ENCODE data around the gene FCRLA. TPM values are rescaled to one million over a fixed set of nuclear protein-coding genes. Genes with fewer than 3 reads are reported as not detected.
A peak's percentile ranks its signal among the peaks of the same experiment; 100 is the strongest.

Gene FCRLA
- total and polyA plus RNA-seq, 2 donors, result 0.48 TPM; not detected in 1

DNA sequence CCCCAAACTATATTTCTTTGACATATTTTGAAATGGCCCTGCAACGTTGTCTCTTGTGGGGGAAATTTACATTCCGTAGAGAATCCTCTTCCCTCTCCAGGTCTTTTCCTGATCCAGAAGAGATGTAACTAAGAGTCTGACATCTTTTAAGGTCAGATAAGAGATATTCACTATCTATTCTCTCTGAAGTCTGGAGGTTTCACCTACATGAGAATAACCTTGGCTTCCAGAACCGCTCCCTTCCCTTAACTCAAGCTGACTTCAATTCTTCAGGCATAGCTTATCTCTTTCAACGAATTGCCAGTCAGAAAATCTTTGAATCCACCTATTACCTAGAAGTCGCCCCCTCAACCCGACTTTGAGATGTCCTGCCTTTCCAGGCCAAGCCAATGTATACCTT lies 24.2 kb downstream of the FCRLA start:
- no peaks in the 10 kb centered on the region for H3K36me3 ChIP-seq (ENCODE audit: insufficient read depth)
- no peak overlapping the region for H3K27ac ChIP-seq (ENCODE audit: low read depth)
- WGBS, result 73% methylated on average over 6 of the region's 6 CpGs
- no peaks in the 10 kb centered on the region for H3K4me1 ChIP-seq (ENCODE audit: insufficient read depth)
- no peak overlapping the region for H3K4me3 ChIP-seq (ENCODE audit: low read depth, low read length)
- DNase-seq (ENCODE audit: extremely low spot score), result no peak

DNA sequence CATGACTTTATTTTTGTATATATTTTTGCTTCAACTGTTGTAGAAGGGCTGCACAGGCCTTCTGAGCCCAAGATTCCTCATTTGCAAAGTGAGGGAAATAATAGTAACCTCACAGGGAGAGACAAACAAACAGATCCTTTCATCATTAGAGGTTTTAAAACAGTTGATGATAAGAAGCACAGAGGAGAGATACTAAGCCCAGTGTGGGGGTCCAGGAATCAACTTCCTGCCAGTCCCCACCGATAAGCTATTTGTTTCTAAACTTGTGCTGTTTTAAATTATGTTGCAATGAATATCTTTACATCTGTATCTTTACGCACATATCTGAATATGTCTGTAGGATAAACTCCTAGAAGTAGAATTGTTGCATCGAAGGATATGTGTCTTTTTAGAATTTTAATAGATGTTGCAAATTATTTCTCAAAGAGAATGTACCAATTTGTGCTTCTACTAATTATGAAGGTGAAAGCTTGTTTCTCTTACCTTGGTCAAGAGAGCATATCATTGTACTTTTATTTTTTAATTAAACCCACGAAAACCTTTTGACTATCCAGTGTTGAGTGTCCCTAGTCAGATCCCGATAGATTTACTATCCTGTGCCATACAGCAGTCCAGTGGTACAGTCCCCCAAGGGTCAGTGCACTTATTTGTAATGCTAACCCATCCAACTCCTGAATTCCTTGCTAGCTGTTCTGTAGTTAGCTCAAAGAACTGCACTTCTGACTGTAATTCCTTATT lies 25.1 kb downstream of the FCRLA start:
- H3K36me3 ChIP-seq (ENCODE audit: insufficient read depth), result no peaks in the 10 kb centered on the region
- no peak for DNase-seq (ENCODE audit: extremely low spot score)
- no peak overlapping the region for H3K4me3 ChIP-seq (ENCODE audit: low read depth, low read length)
- WGBS, result 76% methylated on average over 5 of the region's 5 CpGs
- no peaks in the 10 kb centered on the region for H3K4me1 ChIP-seq (ENCODE audit: insufficient read depth)
- H3K27ac ChIP-seq (ENCODE audit: low read depth), result no peak overlapping the region

DNA sequence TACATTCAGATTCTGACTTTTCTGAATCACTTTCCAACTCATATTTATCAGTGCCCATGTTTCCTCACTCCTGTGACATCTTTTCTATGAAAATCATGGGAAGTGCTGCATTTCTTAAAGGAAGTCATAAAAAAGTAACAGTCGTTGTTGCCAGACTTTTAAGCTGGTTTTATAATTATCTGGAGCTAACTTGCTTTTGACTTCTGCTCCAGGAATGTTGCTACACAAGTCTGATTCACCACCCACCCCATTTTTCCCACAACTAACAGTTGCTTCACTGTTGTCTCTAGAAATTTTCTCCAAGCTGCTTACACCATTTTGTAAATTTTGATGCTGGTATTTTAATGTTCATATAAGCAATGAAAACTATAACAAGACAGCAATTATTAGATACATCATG lies 26.5 kb downstream of the FCRLA start:
- H3K4me3 ChIP-seq (ENCODE audit: low read depth, low read length), result no peak overlapping the region
- H3K4me1 ChIP-seq (ENCODE audit: insufficient read depth), result no peaks in the 10 kb centered on the region
- H3K27ac ChIP-seq (ENCODE audit: low read depth), result no peak overlapping the region
- 3% methylated on average over 1 of the region's 1 CpG for WGBS
- H3K36me3 ChIP-seq (ENCODE audit: insufficient read depth), result no peaks in the 10 kb centered on the region
- no peak for DNase-seq (ENCODE audit: extremely low spot score)

DNA sequence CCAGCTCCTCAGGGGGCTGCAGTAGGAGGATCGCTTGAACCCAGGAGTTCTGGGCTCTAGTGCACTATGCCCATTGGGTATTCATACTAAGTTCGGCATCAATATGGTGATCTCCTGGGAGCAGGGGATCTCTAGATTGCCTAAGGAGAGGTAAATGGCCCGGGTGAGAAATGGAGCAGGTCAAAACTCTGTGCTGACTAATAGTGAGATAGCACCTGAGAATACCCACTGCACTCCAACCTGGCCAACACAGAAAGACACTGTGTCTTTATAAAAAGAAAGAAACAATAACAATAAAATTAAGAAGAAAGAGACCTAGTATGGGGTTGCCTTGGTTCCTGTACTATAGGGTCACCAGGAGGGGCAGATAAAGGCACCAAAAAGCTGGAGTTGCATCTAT lies 28.8 kb downstream of the FCRLA start:
- WGBS, result 91% methylated on average over 3 of the region's 3 CpGs
- H3K4me1 ChIP-seq (ENCODE audit: insufficient read depth), result no peaks in the 10 kb centered on the region
- H3K36me3 ChIP-seq (ENCODE audit: insufficient read depth), result no peaks in the 10 kb centered on the region
- no peak for DNase-seq (ENCODE audit: extremely low spot score)
- H3K4me3 ChIP-seq (ENCODE audit: low read depth, low read length), result no peak overlapping the region
- H3K27ac ChIP-seq (ENCODE audit: low read depth), result no peak overlapping the region

DNA sequence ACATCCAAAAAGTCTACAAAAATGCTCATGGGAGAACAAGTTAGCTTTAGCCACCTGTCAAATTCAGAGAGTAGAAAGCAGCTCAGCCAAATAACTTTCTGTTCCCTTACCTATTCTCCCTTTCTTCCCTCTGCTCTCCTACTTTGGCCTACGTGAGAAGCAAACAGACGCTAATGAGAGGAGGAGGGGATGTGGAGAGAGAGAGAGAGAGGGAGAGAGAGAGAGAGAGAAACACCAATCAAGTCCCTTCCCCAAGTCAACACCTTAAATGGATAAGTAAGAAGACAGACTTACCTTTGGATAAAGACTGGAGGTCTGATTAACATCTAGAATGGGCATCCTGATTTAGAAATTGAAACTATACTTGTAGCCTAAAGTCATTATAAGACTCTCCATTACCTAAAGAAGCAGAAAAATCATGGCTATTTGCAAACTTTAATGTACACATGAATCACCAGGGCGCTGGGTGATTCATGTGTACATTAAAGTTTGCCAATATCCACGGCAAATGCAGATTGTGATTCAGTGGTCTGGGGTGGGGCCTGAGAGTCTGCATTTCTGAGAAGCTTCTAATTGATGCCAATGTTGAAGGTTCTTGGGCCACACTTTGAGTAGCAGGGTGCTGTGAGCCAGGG lies 29.4 kb downstream of the FCRLA start:
- Histone ChIP-seq H3K4me3 (ENCODE audit: low read depth, low read length) (no peak overlapping the region), H3K36me3 (ENCODE audit: insufficient read depth) (no peaks in the 10 kb centered on the region), H3K27ac (ENCODE audit: low read depth) (no peak overlapping the region), H3K4me1 (ENCODE audit: insufficient read depth) (no peaks in the 10 kb centered on the region)
- DNase-seq (ENCODE audit: extremely low spot score), result no peak
- 51% methylated on average over 4 of the region's 4 CpGs for WGBS

DNA sequence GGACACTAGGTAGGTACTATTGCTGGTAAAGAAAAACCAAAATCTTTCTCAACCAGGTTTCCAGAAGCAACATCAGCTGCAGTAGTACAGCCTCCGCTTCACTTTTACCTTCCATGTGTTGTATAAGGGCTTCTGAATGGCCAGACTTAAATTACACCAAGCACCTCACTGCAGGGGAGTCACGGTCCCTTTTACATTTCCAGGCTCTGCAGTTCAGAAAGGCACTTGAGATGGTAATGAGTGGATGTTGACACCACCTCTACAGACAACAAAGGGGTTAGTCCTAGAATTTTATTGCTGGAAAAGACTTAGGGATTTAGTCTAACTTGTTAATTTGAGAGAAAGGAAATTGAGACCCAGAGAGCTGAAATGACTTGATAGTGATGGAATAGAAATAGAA lies 30.6 kb downstream of the FCRLA start:
- Histone ChIP-seq H3K27ac (ENCODE audit: low read depth) (no peak overlapping the region), H3K4me1 (ENCODE audit: insufficient read depth) (no peaks in the 10 kb centered on the region), H3K36me3 (ENCODE audit: insufficient read depth) (no peaks in the 10 kb centered on the region), H3K4me3 (ENCODE audit: low read depth, low read length) (no peak overlapping the region)
- 60% methylated on average over 2 of the region's 2 CpGs for whole genome bisulfite sequencing
- DNase-seq (ENCODE audit: extremely low spot score), result no peak

DNA sequence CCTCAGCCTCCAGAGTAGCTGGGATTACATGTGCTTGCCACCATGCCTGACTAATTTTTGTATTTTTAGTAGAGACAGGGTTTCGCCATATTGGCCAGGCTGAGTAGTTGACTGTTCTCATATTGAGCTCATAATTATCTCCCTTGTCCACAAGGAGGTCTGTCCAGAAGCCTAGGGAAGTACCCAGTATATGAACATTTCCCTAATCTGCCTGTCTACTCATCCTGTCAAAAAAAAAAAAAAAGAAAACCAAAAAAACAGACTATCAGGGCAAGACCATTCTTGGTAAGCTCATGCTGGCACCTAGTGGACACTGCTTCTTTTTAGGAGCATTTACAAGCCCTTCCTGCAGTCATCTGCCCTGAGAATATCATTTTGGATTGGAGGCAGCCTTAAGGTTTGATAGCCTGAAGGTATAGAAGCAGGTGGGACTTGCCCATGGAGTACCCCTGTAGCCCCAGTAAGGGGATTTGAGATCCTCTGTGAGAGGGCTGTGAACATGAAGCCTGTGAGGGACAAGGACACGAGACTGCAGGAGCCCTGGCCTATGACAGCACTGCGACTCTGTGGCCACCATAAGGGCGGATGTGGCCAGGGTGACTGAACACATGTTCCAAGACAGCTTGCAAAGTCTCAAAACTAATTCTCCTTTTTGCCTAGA lies 31.7 kb downstream of the FCRLA start:
- Histone ChIP-seq H3K4me1 (ENCODE audit: insufficient read depth) (no peaks in the 10 kb centered on the region), H3K4me3 (ENCODE audit: low read depth, low read length) (no peak overlapping the region), H3K36me3 (ENCODE audit: insufficient read depth) (no peaks in the 10 kb centered on the region), H3K27ac (ENCODE audit: low read depth) (no peak overlapping the region)
- 82% methylated on average over 4 of the region's 4 CpGs for WGBS
- no peak for DNase-seq (ENCODE audit: extremely low spot score)

DNA sequence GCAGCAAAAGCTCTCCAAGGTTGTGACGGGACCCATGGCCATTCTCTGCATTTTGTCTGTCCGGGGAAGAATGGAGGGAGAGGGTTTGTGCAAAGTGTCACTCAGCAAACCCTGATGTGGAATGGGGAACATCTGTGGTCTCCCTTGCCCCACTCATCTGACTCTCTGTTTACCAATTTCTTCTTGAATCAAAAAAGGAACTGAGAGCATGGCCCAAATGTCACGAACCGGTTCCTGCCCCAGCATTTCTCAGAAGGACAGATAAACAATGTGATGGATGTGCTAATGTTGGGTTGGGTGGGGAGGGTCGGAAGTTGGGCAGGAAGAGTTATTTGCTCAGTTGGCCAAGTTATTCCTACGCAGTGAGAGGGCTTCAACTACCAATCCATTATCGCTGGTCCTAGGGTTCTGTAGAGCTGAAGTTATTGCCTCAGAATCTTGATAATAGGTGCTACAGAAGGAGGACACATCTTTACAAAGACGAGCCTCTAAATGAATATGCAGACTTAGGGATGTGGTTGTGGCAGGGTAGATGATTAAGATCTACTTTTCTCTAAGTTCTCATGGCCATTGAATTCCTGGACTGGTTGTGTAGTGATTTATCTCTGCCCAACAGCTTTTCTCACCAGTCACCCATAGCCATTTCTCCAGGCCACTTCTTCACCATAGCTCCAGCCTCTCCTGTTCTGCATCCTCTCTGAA lies 33.0 kb downstream of the FCRLA start:
- no peak for DNase-seq (ENCODE audit: extremely low spot score)
- no peaks in the 10 kb centered on the region for H3K36me3 ChIP-seq (ENCODE audit: insufficient read depth)
- WGBS, result 61% methylated on average over 8 of the region's 8 CpGs
- H3K27ac ChIP-seq (ENCODE audit: low read depth), result no peak overlapping the region
- H3K4me3 ChIP-seq (ENCODE audit: low read depth, low read length), result no peak overlapping the region
- H3K4me1 ChIP-seq (ENCODE audit: insufficient read depth), result no peaks in the 10 kb centered on the region

DNA sequence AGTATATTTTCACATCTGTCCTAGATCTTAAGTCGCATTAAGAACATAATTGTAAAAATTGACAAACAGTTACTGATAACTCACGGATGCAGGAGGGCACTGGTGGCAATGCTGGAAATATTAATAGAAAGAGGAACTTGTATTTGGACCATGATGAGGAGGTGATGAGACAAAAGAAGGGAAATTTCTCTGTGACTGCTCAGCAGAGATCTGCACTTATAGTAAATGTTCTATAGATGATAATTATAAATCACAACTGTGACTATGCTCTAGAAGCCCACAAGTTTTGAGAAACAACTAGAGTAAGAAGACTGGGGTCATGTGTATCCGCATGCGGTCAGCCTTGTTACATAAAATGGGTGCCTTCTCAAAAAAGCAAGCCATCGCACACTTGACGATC lies 33.9 kb downstream of the FCRLA start:
- Histone ChIP-seq H3K4me1 (ENCODE audit: insufficient read depth) (no peaks in the 10 kb centered on the region), H3K4me3 (ENCODE audit: low read depth, low read length) (no peak overlapping the region), H3K27ac (ENCODE audit: low read depth) (no peak overlapping the region), H3K36me3 (ENCODE audit: insufficient read depth) (no peaks in the 10 kb centered on the region)
- no peak for DNase-seq (ENCODE audit: extremely low spot score)
- 85% methylated on average over 6 of the region's 6 CpGs for WGBS

DNA sequence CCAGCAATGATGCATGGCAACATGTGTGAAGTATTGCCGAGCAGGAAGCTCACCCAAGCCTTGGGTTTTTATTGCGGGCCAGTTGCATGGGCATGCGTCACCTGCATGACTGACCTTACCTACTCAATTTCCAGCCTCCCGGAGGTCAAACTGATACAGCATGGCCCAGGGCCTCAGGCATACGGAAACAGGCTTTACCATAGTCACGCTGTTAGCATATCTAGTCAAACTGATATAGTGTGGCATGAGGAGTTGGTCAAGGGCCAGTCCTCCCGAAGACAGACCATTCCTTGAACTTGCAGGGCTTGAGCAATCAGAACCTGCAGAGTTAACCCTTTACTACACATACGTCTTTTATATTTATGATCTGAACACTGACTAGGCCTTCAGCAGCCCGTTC lies 36.2 kb downstream of the FCRLA start:
- no peak for DNase-seq (ENCODE audit: extremely low spot score)
- H3K27ac ChIP-seq (ENCODE audit: low read depth), result no peak overlapping the region
- no peaks in the 10 kb centered on the region for H3K36me3 ChIP-seq (ENCODE audit: insufficient read depth)
- no peak overlapping the region for H3K4me3 ChIP-seq (ENCODE audit: low read depth, low read length)
- WGBS, result 75% methylated on average over 9 of the region's 9 CpGs
- H3K4me1 ChIP-seq (ENCODE audit: insufficient read depth), result no peaks in the 10 kb centered on the region

DNA sequence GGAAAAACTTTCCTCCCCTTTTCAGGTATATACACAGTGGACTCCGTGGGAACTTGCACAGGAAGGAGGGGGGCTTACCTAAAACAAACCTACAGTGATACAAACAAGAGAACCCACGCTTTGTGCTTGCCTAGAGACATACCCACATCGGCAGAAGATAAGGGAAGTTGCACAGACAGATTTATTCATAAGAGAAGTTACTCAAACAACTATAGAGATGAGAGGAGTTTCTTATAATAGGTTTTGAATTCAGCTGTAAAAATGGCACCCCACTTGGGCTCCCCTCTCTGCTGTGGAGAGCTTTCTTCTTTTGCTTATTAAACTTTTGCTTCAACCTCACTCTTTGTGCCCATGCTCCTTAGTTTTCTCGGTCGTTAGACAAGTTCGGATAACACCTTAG lies 40.8 kb downstream of the FCRLA start:
- Histone ChIP-seq H3K27ac (ENCODE audit: low read depth) (no peak overlapping the region), H3K4me1 (ENCODE audit: insufficient read depth) (no peaks in the 10 kb centered on the region), H3K36me3 (ENCODE audit: insufficient read depth) (no peaks in the 10 kb centered on the region), H3K4me3 (ENCODE audit: low read depth, low read length) (no peak overlapping the region)
- DNase-seq (ENCODE audit: extremely low spot score), result no peak
- WGBS, result 53% methylated on average over 6 of the region's 6 CpGs

DNA sequence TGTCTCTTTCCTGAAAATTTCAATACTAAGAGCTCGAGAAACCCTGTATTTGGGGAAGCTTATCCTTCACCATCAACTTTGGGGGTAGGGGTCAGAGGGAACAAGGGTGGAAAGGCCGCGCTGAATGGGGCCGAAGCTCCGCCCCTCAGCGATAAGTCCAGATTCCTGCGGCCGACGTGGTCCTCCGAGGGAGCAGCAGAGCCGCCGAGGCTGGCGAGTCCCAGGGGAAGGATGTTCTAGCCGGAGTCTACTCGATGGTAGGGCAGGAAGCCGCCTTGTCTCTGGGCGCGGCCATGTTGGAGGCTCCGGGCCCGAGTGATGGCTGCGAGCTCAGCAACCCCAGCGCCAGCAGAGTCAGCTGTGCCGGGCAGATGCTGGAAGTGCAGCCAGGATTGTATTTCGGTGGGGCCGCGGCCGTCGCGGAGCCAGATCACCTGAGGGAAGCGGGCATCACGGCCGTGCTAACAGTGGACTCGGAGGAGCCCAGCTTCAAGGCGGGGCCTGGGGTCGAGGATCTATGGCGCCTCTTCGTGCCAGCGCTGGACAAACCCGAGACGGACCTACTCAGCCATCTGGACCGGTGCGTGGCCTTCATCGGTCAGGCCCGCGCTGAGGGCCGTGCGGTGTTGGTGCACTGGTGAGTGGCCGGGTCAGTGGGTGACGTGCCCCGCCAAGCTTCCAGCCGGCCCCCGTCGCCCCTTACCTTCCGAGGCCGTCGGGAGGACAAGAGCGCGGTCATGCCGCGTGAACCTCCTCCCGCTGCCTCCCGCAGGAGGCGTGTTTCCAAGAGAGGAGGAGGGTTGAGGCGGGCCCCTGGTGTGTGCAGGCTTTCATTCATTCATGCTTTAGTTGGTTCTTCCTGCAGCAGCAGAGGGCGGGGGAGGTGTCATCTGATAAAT lies 42.7 kb downstream of the FCRLA start, which contains the start of gene DUSP12:
Gene DUSP12, plus strand, starts transcription at position 278 of the 899 bp plus-strand sequence. Its CDS starts 16 bp downstream, at position 294.
- no peaks in the 10 kb centered on the region for H3K4me1 ChIP-seq (ENCODE audit: insufficient read depth)
- under 1% methylated on average over 65 of the region's 65 CpGs for WGBS
- H3K36me3 ChIP-seq (ENCODE audit: insufficient read depth), result no peaks in the 10 kb centered on the region
- peak; percentile 86 for DNase-seq (ENCODE audit: extremely low spot score)
- peak within 1 kb of the TSS; percentile 77 for H3K27ac ChIP-seq (ENCODE audit: low read depth)
- peak within 1 kb of the TSS; percentile 81 for H3K4me3 ChIP-seq (ENCODE audit: low read depth, low read length)

Data from urinary bladder (tissue), 4 donors.